Suprapubic skin (tissue), 4 donors: ENCODE measurements around the gene LPP. TPM values are rescaled to one million over a fixed set of nuclear protein-coding genes. Genes with fewer than 3 reads are reported as not detected.

Experiments
- DNase-seq, 2 donors: peaks; one replicate each; pipeline ENCODE4 v3.0.0-alpha.2; 2019; ENCODE audit warnings: low spot score in 2 of 2
- H3K27ac ChIP-seq: fragments of 200-600 bp; sonication (generic); one replicate; pipeline ENCODE4 v1.5.1; 2019
- H3K27me3 ChIP-seq: fragments of 200-600 bp; sonication (generic); one replicate; pipeline ENCODE4 v1.5.1; 2019
- H3K36me3 ChIP-seq: fragments of 200-600 bp; sonication (generic); one replicate; pipeline ENCODE4 v1.5.1; 2019
- H3K4me1 ChIP-seq: fragments of 200-600 bp; sonication (generic); one replicate; pipeline ENCODE4 v1.5.1; 2019
- H3K4me3 ChIP-seq: fragments of 200-600 bp; sonication (generic); one replicate; pipeline ENCODE4 v1.5.1; 2019; ENCODE audit warnings: mild to moderate bottlenecking
- H3K9me3 ChIP-seq: fragments of 200-600 bp; sonication (generic); one replicate; pipeline ENCODE4 v1.5.1; 2019
- CTCF ChIP-seq, 2 donors: fragments of 200-600 bp in 1 of 2; fragments of 450-650 bp in 1 of 2; sonication (generic) in 1 of 2; IDR thresholded peaks; one replicate each; pipeline ENCODE4 v1.5.1; 2016 to 2019; ENCODE audit warnings: antibody characterized with exemption in 2 of 2, mild to moderate bottlenecking in 1 of 2, moderate library complexity in 1 of 2
- EP300 ChIP-seq: sonication (generic); formaldehyde crosslinking; IDR thresholded peaks from one replicate; pipeline ENCODE4 v1.6.1; 2017; ENCODE audit warnings: antibody characterized with exemption
- POLR2A ChIP-seq, 2 donors: fragments of 450-650 bp; IDR thresholded peaks; one replicate each; pipeline ENCODE4 v1.6.1; 2017; ENCODE audit warnings: antibody characterized with exemption in 2 of 2, mild to moderate bottlenecking in 2 of 2, moderate library complexity in 2 of 2
- POLR2AphosphoS5 ChIP-seq, 3 donors: sonication (generic); formaldehyde crosslinking; IDR thresholded peaks; one replicate each; pipeline ENCODE4 v1.6.1; 2017; ENCODE audit warnings: antibody characterized with exemption in 3 of 3
- WGBS: methylation state at CpG from one replicate; pipeline ENCODE4 v1.1.5; 2018; 5-methylcytosine and 5-hydroxymethylcytosine counted together
- total RNA-seq, 4 donors: library from RNA; depleted of rRNA; stranded (reverse); fragments of >200 nt; gene quantifications; one replicate each; pipeline ENCODE4 v1.1.0, GENCODE V29; 2016

Gene LPP
- total RNA-seq, 4 donors from 2014 or later = 56.8 to 127 (median 84.2) TPM

DNA sequence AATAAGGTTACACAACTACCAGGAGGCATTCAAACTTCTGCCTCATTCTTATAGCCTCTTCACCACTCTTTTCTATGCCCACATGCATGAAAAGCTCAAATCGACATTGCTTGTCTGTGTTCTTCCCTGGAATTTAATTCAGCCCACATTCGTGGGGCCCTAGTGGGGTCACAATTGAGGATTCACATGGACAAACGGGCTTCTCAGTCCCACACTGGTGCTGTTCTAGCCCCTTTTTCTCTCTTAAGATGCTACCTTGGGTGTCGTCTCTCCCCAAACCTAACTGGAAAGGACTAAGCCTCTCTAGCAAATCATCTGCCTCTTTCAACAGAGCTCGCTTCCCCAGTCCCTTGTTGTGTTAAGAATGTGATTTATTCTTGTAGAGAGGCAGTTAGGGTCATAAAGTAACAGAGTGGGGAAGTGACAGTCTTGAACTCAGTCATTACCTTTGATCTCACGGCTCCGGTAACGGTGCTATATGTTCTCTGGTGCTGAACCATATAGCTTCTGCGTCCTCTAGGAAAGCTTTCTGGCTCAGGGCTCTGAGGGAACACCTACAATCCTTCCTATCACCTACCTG, 4.9 kb downstream of the LPP start:
- Histone ChIP-seq H3K4me3 (no peak overlapping the region), H3K4me1 (peaks cover 47% of the 10 kb centered on the region), H3K27me3 (no peaks in the 10 kb centered on the region), H3K36me3 (no peaks in the 10 kb centered on the region), H3K9me3 (no peaks in the 10 kb centered on the region), H3K27ac (no peak overlapping the region)
- DNase-seq = no peak
- no peak for TF ChIP-seq CTCF (IDR thresholded peaks at IDR 0.05)
- TF ChIP-seq POLR2A (IDR thresholded peaks at IDR 0.05) = no peak
- no peak for TF ChIP-seq EP300
- no peak for TF ChIP-seq POLR2AphosphoS5 (IDR thresholded peaks at IDR 0.05)
- 83% methylated on average over 9 of the region's 9 CpGs for WGBS

- Histone ChIP-seq H3K27me3 (no peaks in the 10 kb centered on the region), H3K36me3 (no peaks in the 10 kb centered on the region), H3K27ac (no peak overlapping the region), H3K4me1 (peaks cover 49% of the 10 kb centered on the region), H3K9me3 (no peaks in the 10 kb centered on the region), H3K4me3 (no peak overlapping the region)
- TF ChIP-seq POLR2AphosphoS5 (IDR thresholded peaks at IDR 0.05) (no peak), EP300 (no peak), POLR2A (IDR thresholded peaks at IDR 0.05) (no peak), CTCF (IDR thresholded peaks at IDR 0.05) (no peak)
- DNase-seq = no peak
Observed at GRCh38 chr3:188160751-188161150, 6.8 kb downstream of the LPP start.

GRCh38 chr3:188164248-188164687, 10.3 kb downstream of the LPP start:
- peaks cover 27% of the 10 kb centered on the region for H3K4me1 ChIP-seq

DNA sequence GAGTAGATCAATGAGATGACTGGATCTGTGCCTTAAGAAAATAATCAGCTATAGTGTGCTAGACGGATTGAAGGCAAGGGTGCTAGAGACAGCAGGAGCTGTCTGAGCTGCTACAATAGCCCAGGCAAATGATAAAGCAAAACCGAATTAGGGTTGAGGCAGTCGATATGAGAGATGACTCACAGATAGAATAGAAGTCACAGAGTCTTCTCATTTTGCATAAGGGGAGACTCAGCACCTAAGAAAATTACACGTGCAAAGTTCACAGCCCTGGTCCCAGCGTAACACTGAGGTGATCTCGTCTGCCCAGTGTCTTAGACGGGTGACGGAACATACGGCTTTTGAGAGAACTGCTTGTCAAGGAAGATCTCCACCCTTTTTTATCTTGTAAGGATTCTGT, 11.6 kb downstream of the LPP start:
- no peak for DNase-seq
- TF ChIP-seq EP300 (no peak), CTCF (IDR thresholded peaks at IDR 0.05) (no peak), POLR2A (IDR thresholded peaks at IDR 0.05) (no peak), POLR2AphosphoS5 (IDR thresholded peaks at IDR 0.05) (no peak)
- no peaks in the 10 kb centered on the region for H3K36me3 ChIP-seq
- 78% methylated on average over 9 of the region's 9 CpGs for WGBS
- H3K9me3 ChIP-seq = no peaks in the 10 kb centered on the region
- H3K27ac ChIP-seq = no peak overlapping the region
- H3K27me3 ChIP-seq = no peaks in the 10 kb centered on the region
- H3K4me1 ChIP-seq = peaks cover 24% of the 10 kb centered on the region
- H3K4me3 ChIP-seq = no peak overlapping the region

More at GRCh38 chr3:188164248-188164687, 10.3 kb downstream of the LPP start:
- Histone ChIP-seq H3K27me3 (no peaks in the 10 kb centered on the region), H3K27ac (no peak overlapping the region), H3K4me3 (no peak overlapping the region), H3K9me3 (no peaks in the 10 kb centered on the region), H3K36me3 (no peaks in the 10 kb centered on the region)
- WGBS = 24% methylated on average over 2 of the region's 2 CpGs
- TF ChIP-seq POLR2A (IDR thresholded peaks at IDR 0.05) = no peak
- no peak for TF ChIP-seq CTCF (IDR thresholded peaks at IDR 0.05)
- TF ChIP-seq POLR2AphosphoS5 (IDR thresholded peaks at IDR 0.05) = no peak
- TF ChIP-seq EP300 = no peak
- no peak for DNase-seq

DNA sequence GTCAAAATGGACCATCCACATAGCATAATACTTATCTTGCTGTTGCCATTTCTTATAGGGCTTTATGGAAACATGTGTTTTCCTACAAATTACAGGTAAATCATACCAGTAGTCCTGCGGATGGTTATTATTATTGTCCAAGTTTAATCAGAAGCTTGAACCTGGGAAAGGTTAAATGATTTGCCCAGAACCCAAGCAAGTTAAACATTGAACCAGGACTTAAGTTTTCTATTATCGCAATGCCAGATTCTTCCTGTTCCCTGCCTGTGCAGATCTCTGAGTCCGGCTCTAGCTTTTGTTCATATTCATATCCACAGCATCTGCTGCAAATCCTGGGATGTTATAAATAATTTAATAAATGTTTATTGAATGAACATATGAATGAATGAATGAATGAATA, 12.5 kb downstream of the LPP start:
- DNase-seq = no peak
- peaks cover 24% of the 10 kb centered on the region for H3K4me1 ChIP-seq
- H3K4me3 ChIP-seq = no peak overlapping the region
- 87% methylated on average over 3 of the region's 3 CpGs for WGBS
- no peaks in the 10 kb centered on the region for H3K36me3 ChIP-seq
- H3K27ac ChIP-seq = no peak overlapping the region
- TF ChIP-seq EP300 = no peak
- no peaks in the 10 kb centered on the region for H3K9me3 ChIP-seq
- no peaks in the 10 kb centered on the region for H3K27me3 ChIP-seq

GRCh38 chr3:188168186-188168585, 14.2 kb downstream of the LPP start:
- DNase-seq = no peak
- WGBS = 76% methylated on average over 3 of the region's 3 CpGs
- no peaks in the 10 kb centered on the region for H3K9me3 ChIP-seq
- no peak overlapping the region for H3K4me3 ChIP-seq
- H3K36me3 ChIP-seq = no peaks in the 10 kb centered on the region
- peaks cover 20% of the 10 kb centered on the region for H3K4me1 ChIP-seq
- no peak overlapping the region for H3K27ac ChIP-seq
- TF ChIP-seq POLR2A (IDR thresholded peaks at IDR 0.05) (no peak), POLR2AphosphoS5 (IDR thresholded peaks at IDR 0.05) (no peak), EP300 (no peak), CTCF (IDR thresholded peaks at IDR 0.05) (no peak)
- no peaks in the 10 kb centered on the region for H3K27me3 ChIP-seq
